SK-N-MC (cell line): ENCODE data around the gene ALOX15B.

Experiments
- EZH2 ChIP-seq: fragments of 200-600 bp; sonication (generic); IDR thresholded peaks from one replicate; pipeline ENCODE4 v1.6.1; 2017; ENCODE audit warnings: antibody characterized with exemption
- POLR2AphosphoS5 ChIP-seq: IDR thresholded peaks from 2 replicates; pipeline ENCODE4 v1.6.1; 2012; ENCODE audit warnings: mild to moderate bottlenecking, low read depth, low read length, borderline replicate concordance

GRCh38 chr17:8021565-8022359, 17.1 kb upstream of the ALOX15B start:
- no peak for TF ChIP-seq EZH2
- TF ChIP-seq POLR2AphosphoS5 = no peak
